Calu3 (cell line): ENCODE measurements around the gene MIDN. TPM values are rescaled to one million over a fixed set of nuclear protein-coding genes. Genes with fewer than 3 reads are reported as not detected.

Experiments used
- BruUV-seq: library from RNA; stranded (reverse); fragments of 400-500 nt; replicated peaks from 2 replicates; lab custom pipeline; 2021; lab: Mats Ljungman, UMichigan
- CTCF ChIA-PET: fragments of 300-600 bp; sonication (Branson Sonifier 250); formaldehyde crosslinking; loops from one replicate; lab custom pipeline; 2022; ENCODE audit warnings: antibody characterized with exemption; lab: Charles Lee
- DNase-seq: peaks from one replicate; pipeline ENCODE4 v3.0.0; 2022
- H3K27ac Mint-ChIP-seq: one replicate; pipeline ENCODE4 v1.8.0; 2022; ENCODE audit warnings: mixed read lengths; ENCODE audit not compliant: unreplicated experiment
- H3K27me3 Mint-ChIP-seq: one replicate; pipeline ENCODE4 v1.8.0; 2022; ENCODE audit warnings: mixed read lengths; ENCODE audit not compliant: unreplicated experiment
- H3K36me3 Mint-ChIP-seq: one replicate; pipeline ENCODE4 v1.8.0; 2022; ENCODE audit warnings: mild to moderate bottlenecking, moderate library complexity, mixed read lengths; ENCODE audit not compliant: insufficient read depth, unreplicated experiment
- H3K4me1 Mint-ChIP-seq: one replicate; pipeline ENCODE4 v1.8.0; 2022; ENCODE audit warnings: mild to moderate bottlenecking, low read depth, mixed read lengths; ENCODE audit not compliant: unreplicated experiment
- H3K4me3 Mint-ChIP-seq: one replicate; pipeline ENCODE4 v1.8.0; 2022; ENCODE audit warnings: mild to moderate bottlenecking, low read depth, moderate library complexity, mixed read lengths; ENCODE audit not compliant: unreplicated experiment
- H3K9me3 Mint-ChIP-seq: one replicate; pipeline ENCODE4 v1.8.0; 2022; ENCODE audit warnings: low read depth, mixed read lengths; ENCODE audit not compliant: unreplicated experiment
- intact Hi-C: fragments of 100-400 bp; cut with micrococcal nuclease; formaldehyde crosslinking; loops from one replicate; pipeline ENCODE4 v1.10.0; 2022; ENCODE audit not compliant: unreplicated experiment
- total RNA-seq: library from RNA; stranded (reverse); gene quantifications from 2 replicates; pipeline ENCODE4 v1.2.3, GENCODE V29; 2022
- TF ChIP-seq, protein P1 (sequence below): fragments of 200-600 bp; IDR thresholded peaks from one replicate; pipeline ENCODE4 v1.8.0; 2022; ENCODE audit warnings: antibody characterized with exemption; ENCODE audit not compliant: unreplicated experiment

Gene MIDN
- total RNA-seq, 1 experiment from 2014 or later = 61.8 TPM

- DNase-seq = no peak
- Mint-ChIP-seq H3K36me3 (no peaks in the 10 kb centered on the region), H3K4me3 (no peak overlapping the region), H3K27ac (no peak overlapping the region), H3K4me1 (no peaks in the 10 kb centered on the region), H3K27me3 (no peaks in the 10 kb centered on the region), H3K9me3 (no peaks in the 10 kb centered on the region)
- BruUV-seq = no TSS peak
- CTCF ChIA-PET = no interaction called here
- intact Hi-C loops = no loop called here
- TF ChIP-seq, protein P1, sequence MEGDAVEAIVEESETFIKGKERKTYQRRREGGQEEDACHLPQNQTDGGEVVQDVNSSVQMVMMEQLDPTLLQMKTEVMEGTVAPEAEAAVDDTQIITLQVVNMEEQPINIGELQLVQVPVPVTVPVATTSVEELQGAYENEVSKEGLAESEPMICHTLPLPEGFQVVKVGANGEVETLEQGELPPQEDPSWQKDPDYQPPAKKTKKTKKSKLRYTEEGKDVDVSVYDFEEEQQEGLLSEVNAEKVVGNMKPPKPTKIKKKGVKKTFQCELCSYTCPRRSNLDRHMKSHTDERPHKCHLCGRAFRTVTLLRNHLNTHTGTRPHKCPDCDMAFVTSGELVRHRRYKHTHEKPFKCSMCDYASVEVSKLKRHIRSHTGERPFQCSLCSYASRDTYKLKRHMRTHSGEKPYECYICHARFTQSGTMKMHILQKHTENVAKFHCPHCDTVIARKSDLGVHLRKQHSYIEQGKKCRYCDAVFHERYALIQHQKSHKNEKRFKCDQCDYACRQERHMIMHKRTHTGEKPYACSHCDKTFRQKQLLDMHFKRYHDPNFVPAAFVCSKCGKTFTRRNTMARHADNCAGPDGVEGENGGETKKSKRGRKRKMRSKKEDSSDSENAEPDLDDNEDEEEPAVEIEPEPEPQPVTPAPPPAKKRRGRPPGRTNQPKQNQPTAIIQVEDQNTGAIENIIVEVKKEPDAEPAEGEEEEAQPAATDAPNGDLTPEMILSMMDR = no peak
Measured at GRCh38 chr19:1220477-1220930, 27.9 kb upstream of the MIDN start.

- TF ChIP-seq, protein P1 = peak; percentile 60
- CTCF ChIA-PET = no interaction called here
- no peak for DNase-seq
Measured at GRCh38 chr19:1220976-1221903, 27.1 kb upstream of the MIDN start.

GRCh38 chr19:1221904-1222255, 26.5 kb upstream of the MIDN start:
- BruUV-seq = no TSS peak
- Mint-ChIP-seq H3K4me3 (no peak overlapping the region), H3K36me3 (peaks cover under 1% of the 10 kb centered on the region), H3K9me3 (no peaks in the 10 kb centered on the region), H3K27me3 (no peaks in the 10 kb centered on the region), H3K4me1 (no peaks in the 10 kb centered on the region), H3K27ac (no peak overlapping the region)
- no peak for DNase-seq
- CTCF ChIA-PET = no interaction called here
- intact Hi-C loops = no loop called here
- TF ChIP-seq, protein P1 = no peak

More at GRCh38 chr19:1220976-1221903, 27.1 kb upstream of the MIDN start:
- BruUV-seq = no TSS peak
- Mint-ChIP-seq H3K27ac (no peak overlapping the region), H3K9me3 (no peaks in the 10 kb centered on the region), H3K4me1 (no peaks in the 10 kb centered on the region), H3K4me3 (no peak overlapping the region), H3K27me3 (no peaks in the 10 kb centered on the region), H3K36me3 (no peaks in the 10 kb centered on the region)
- intact Hi-C loops = no loop called here

- BruUV-seq = no TSS peak
- Mint-ChIP-seq H3K27ac (no peak overlapping the region), H3K9me3 (no peaks in the 10 kb centered on the region), H3K4me1 (no peaks in the 10 kb centered on the region), H3K4me3 (no peak overlapping the region), H3K36me3 (peaks cover 5% of the 10 kb centered on the region), H3K27me3 (no peaks in the 10 kb centered on the region)
- DNase-seq = no peak
- TF ChIP-seq, protein P1 = no peak
- CTCF ChIA-PET = no interaction called here
- intact Hi-C loops = no loop called here
Measured at GRCh38 chr19:1222394-1222793, 26.0 kb upstream of the MIDN start.
